ENCODE data around the gene HOXC6.
"Not testable (repeated sequence)": the region's sequence is repeated elsewhere in the genome, so short reads cannot be mapped to it uniquely, and the experiment has no call there.

Gene HOXC6

GRCh38 chr12:54030889-54031471 lies 2.7 kb downstream of the HOXC6 start:
- no peak for DNase-seq

GRCh38 chr12:54031480-54031879 lies 3.2 kb downstream of the HOXC6 start:
- DNase-seq: no peak

- DNase-seq: no peak
Measured at GRCh38 chr12:54032086-54032619, 3.9 kb downstream of the HOXC6 start.

- DNase-seq: peak; percentile 85 to 96 (median 87)
Measured at GRCh38 chr12:54032627-54033100, 4.4 kb downstream of the HOXC6 start, which contains the start of gene HOXC5. Gene HOXC5 (plus strand): TSS chr12:54033050. CDS start chr12:54033123, 73 bp downstream.

GRCh38 chr12:54033106-54033979 lies 5.1 kb downstream of the HOXC6 start:
- peak; percentile 72 to 96 (median 87) for DNase-seq

GRCh38 chr12:54033980-54034784 lies 5.9 kb downstream of the HOXC6 start:
- DNase-seq: no peak

- no peak for DNase-seq
Measured at GRCh38 chr12:54034785-54035310, 6.6 kb downstream of the HOXC6 start.

- peak in 2 of 3 experiments; percentile 42 to 69 for DNase-seq
Measured at GRCh38 chr12:54035568-54036264, 7.5 kb downstream of the HOXC6 start.

- DNase-seq: peak; percentile 77 to 89 (median 87)
Measured at GRCh38 chr12:54036620-54037359, 8.6 kb downstream of the HOXC6 start.

- DNase-seq: peak in 1 of 3 experiments; percentile 64
Measured at GRCh38 chr12:54037360-54038283, 9.4 kb downstream of the HOXC6 start.

- peak; percentile 22 to 51 (median 41) for DNase-seq
Measured at GRCh38 chr12:54038284-54038870, 10.1 kb downstream of the HOXC6 start.

- DNase-seq: no peak
Measured at GRCh38 chr12:54038871-54039414, 10.7 kb downstream of the HOXC6 start.

GRCh38 chr12:54039417-54040147 lies 11.3 kb downstream of the HOXC6 start:
- no peak for DNase-seq

GRCh38 chr12:54040148-54040494 lies 11.9 kb downstream of the HOXC6 start:
- DNase-seq: no peak

- DNase-seq: peak in 1 of 3 experiments; percentile 21
Measured at GRCh38 chr12:54040648-54041047, 12.4 kb downstream of the HOXC6 start.

GRCh38 chr12:54041097-54041690 lies 13.0 kb downstream of the HOXC6 start:
- no peak for DNase-seq

GRCh38 chr12:54042033-54042432 lies 13.8 kb downstream of the HOXC6 start:
- not testable (repeated sequence) for DNase-seq
